HG02870 (cell line): ENCODE data around the gene HID1.

ENCODE experiments used
- ATAC-seq: cut with Tn5 transposase; IDR thresholded peaks from one replicate; pipeline ENCODE4 v1.9.1; 2021; ENCODE audit warnings: mild to moderate bottlenecking, moderate library complexity; ENCODE audit not compliant: unreplicated experiment

The HID1 gene

GRCh38 chr17:74901353-74902135 lies 71.0 kb downstream of the HID1 start:
- ATAC-seq = no peak
